Measurements from ENCODE around the gene CTDSPL.

CTDSPL gene

GRCh38 chr3:37918627-37919026 is 56.9 kb downstream of the CTDSPL start:
- DNase-seq, result no peak

GRCh38 chr3:37920156-37920699 is 58.5 kb downstream of the CTDSPL start:
- DNase-seq, result no peak

GRCh38 chr3:37921025-37921424 is 59.3 kb downstream of the CTDSPL start:
- no peak for DNase-seq

- DNase-seq, result no peak
Observed at GRCh38 chr3:37922721-37923568, 61.3 kb downstream of the CTDSPL start.

GRCh38 chr3:37923569-37924040 is 61.9 kb downstream of the CTDSPL start:
- no peak for DNase-seq

GRCh38 chr3:37924453-37924852 is 62.8 kb downstream of the CTDSPL start:
- DNase-seq, result no peak

- no peak for DNase-seq
Observed at GRCh38 chr3:37925157-37925556, 63.5 kb downstream of the CTDSPL start.

- DNase-seq, result no peak
Observed at GRCh38 chr3:37926611-37927010, 64.9 kb downstream of the CTDSPL start.

GRCh38 chr3:37930495-37930894 is 68.8 kb downstream of the CTDSPL start:
- DNase-seq, result no peak

- DNase-seq, result no peak
Observed at GRCh38 chr3:37932505-37932904, 70.8 kb downstream of the CTDSPL start.

GRCh38 chr3:37934631-37935289 is 73.1 kb downstream of the CTDSPL start:
- no peak for DNase-seq

- DNase-seq, result no peak
Observed at GRCh38 chr3:37935290-37935668, 73.6 kb downstream of the CTDSPL start.

GRCh38 chr3:37935756-37936666 is 74.3 kb downstream of the CTDSPL start:
- DNase-seq, result peak; percentile 84

- no peak for DNase-seq
Observed at GRCh38 chr3:37937156-37937555, 75.5 kb downstream of the CTDSPL start.

- no peak for DNase-seq
Observed at GRCh38 chr3:37938011-37938410, 76.3 kb downstream of the CTDSPL start.

GRCh38 chr3:37940242-37940908 is 78.7 kb downstream of the CTDSPL start:
- no peak for DNase-seq

GRCh38 chr3:37941608-37942508 is 80.2 kb downstream of the CTDSPL start:
- no peak for DNase-seq

GRCh38 chr3:37942646-37943045 is 81.0 kb downstream of the CTDSPL start:
- DNase-seq, result no peak

- DNase-seq, result no peak
Observed at GRCh38 chr3:37943126-37943525, 81.4 kb downstream of the CTDSPL start.

- DNase-seq, result no peak
Observed at GRCh38 chr3:37943631-37944314, 82.1 kb downstream of the CTDSPL start.

Data from left hindlimb (tissue), 1 donor.